Mesodermal cell (in vitro differentiated cells): ENCODE measurements around the gene SEMA3G.

Experiments used
- H3K27ac ChIP-seq: 2 replicates; pipeline ENCODE4 v1.7.0; 2013; ENCODE audit warnings: mild to moderate bottlenecking, low read depth, low read length, moderate library complexity; ENCODE audit not compliant: severe bottlenecking
- H3K36me3 ChIP-seq: 2 replicates; pipeline ENCODE4 v1.7.1; 2013; ENCODE audit warnings: mild to moderate bottlenecking, low read length, moderate library complexity; ENCODE audit not compliant: control insufficient read depth, insufficient read depth
- H3K4me1 ChIP-seq: one replicate; pipeline ENCODE4 v1.7.1; 2013; ENCODE audit warnings: mild to moderate bottlenecking, low read length; ENCODE audit not compliant: insufficient read depth, control insufficient read depth, poor library complexity, severe bottlenecking
- H3K4me3 ChIP-seq: 2 replicates; pipeline ENCODE4 v1.7.0; 2013; ENCODE audit warnings: low read length, control low read depth, mild to moderate bottlenecking; ENCODE audit not compliant: insufficient read depth, poor library complexity, severe bottlenecking; ENCODE audit errors: extremely low read depth
- H3K9me3 ChIP-seq: 2 replicates; pipeline ENCODE4 v1.7.1; 2013; ENCODE audit warnings: mild to moderate bottlenecking, low read length, moderate library complexity; ENCODE audit not compliant: control insufficient read depth
- WGBS, 2 experiments: methylation state at CpG; one replicate each; pipeline ENCODE4 v1.1.5; 2013; ENCODE audit warnings: missing lambda C conversion rate in 2 of 2; ENCODE audit not compliant: insufficient coverage in 2 of 2; 5-methylcytosine and 5-hydroxymethylcytosine counted together

The SEMA3G gene

GRCh38 chr3:52458031-52458760, 13.3 kb upstream of the SEMA3G start:
- H3K4me3 ChIP-seq, result no peak overlapping the region
- no peaks in the 10 kb centered on the region for H3K9me3 ChIP-seq
- peaks cover 65% of the 10 kb centered on the region for H3K36me3 ChIP-seq
- 98 to 100% methylated on average over 5 of the region's 6 CpGs for WGBS, 2 experiments
- H3K27ac ChIP-seq, result no peak overlapping the region
- peaks cover 8% of the 10 kb centered on the region for H3K4me1 ChIP-seq

GRCh38 chr3:52456800-52457183, 11.9 kb upstream of the SEMA3G start:
- peak overlapping the region; percentile 23 for H3K27ac ChIP-seq

GRCh38 chr3:52456169-52456799, 11.4 kb upstream of the SEMA3G start:
- H3K9me3 ChIP-seq, result no peaks in the 10 kb centered on the region
- peaks cover 14% of the 10 kb centered on the region for H3K4me1 ChIP-seq
- H3K4me3 ChIP-seq, result peak overlapping the region; percentile 99
- H3K36me3 ChIP-seq, result peaks cover 47% of the 10 kb centered on the region
- H3K27ac ChIP-seq, result peak overlapping the region; percentile 62
- 0 to 2% methylated on average over 6 to 11 of the region's 13 CpGs for WGBS, 2 experiments

More at GRCh38 chr3:52456800-52457183, 11.9 kb upstream of the SEMA3G start:
- Histone ChIP-seq H3K4me1 (peaks cover 14% of the 10 kb centered on the region), H3K9me3 (no peaks in the 10 kb centered on the region), H3K4me3 (peak overlapping the region; percentile 99), H3K36me3 (peaks cover 51% of the 10 kb centered on the region)
- 95 to 97% methylated on average over 4 of the region's 5 CpGs for WGBS, 2 experiments

GRCh38 chr3:52455283-52456168, 10.6 kb upstream of the SEMA3G start, which contains the start of gene NISCH:
Gene NISCH, plus strand, starts transcription at chr3:52455604. Its CDS starts 38 bp downstream, at chr3:52455642.
- Histone ChIP-seq H3K4me1 (peaks cover 16% of the 10 kb centered on the region), H3K27ac (peak within 1 kb of the TSS; percentile 62), H3K4me3 (peak within 1 kb of the TSS; percentile 99), H3K36me3 (peaks cover 39% of the 10 kb centered on the region), H3K9me3 (no peaks in the 10 kb centered on the region)
- WGBS, 2 experiments, result 2 to 10% methylated on average over 9 to 70 of the region's 86 CpGs

- H3K27ac ChIP-seq, result no peak overlapping the region
- peak overlapping the region; percentile 99 for H3K4me3 ChIP-seq
- H3K9me3 ChIP-seq, result no peaks in the 10 kb centered on the region
- WGBS, 2 experiments, result 90 to 91% methylated on average over 9 to 11 of the region's 11 CpGs
- peaks cover 33% of the 10 kb centered on the region for H3K36me3 ChIP-seq
- H3K4me1 ChIP-seq, result peaks cover 23% of the 10 kb centered on the region
Observed at GRCh38 chr3:52454938-52455282, 10.0 kb upstream of the SEMA3G start.

- Histone ChIP-seq H3K27ac (no peak overlapping the region), H3K4me1 (peaks cover 27% of the 10 kb centered on the region), H3K4me3 (no peak overlapping the region), H3K9me3 (no peaks in the 10 kb centered on the region), H3K36me3 (peaks cover 29% of the 10 kb centered on the region)
- 91 to 92% methylated on average over 7 to 8 of the region's 8 CpGs for WGBS, 2 experiments
Observed at GRCh38 chr3:52454250-52454937, 9.5 kb upstream of the SEMA3G start.

GRCh38 chr3:52453496-52454249, 8.8 kb upstream of the SEMA3G start, which contains the start of gene TNNC1:
Gene TNNC1, minus strand, starts transcription at chr3:52454041. Its CDS starts 26 bp downstream, at chr3:52454015.
- WGBS, 2 experiments, result 41 to 51% methylated on average over 10 to 12 of the region's 16 CpGs
- no peak within 1 kb of the TSS for H3K4me3 ChIP-seq
- peaks cover 22% of the 10 kb centered on the region for H3K36me3 ChIP-seq
- H3K9me3 ChIP-seq, result no peaks in the 10 kb centered on the region
- no peak within 1 kb of the TSS for H3K27ac ChIP-seq
- peaks cover 27% of the 10 kb centered on the region for H3K4me1 ChIP-seq

- no peaks in the 10 kb centered on the region for H3K9me3 ChIP-seq
- no peak overlapping the region for H3K27ac ChIP-seq
- peaks cover 12% of the 10 kb centered on the region for H3K36me3 ChIP-seq
- H3K4me1 ChIP-seq, result peaks cover 27% of the 10 kb centered on the region
- 78 to 82% methylated on average over 9 to 10 of the region's 11 CpGs for WGBS, 2 experiments
- no peak overlapping the region for H3K4me3 ChIP-seq
Observed at GRCh38 chr3:52452570-52453221, 7.8 kb upstream of the SEMA3G start.

- Histone ChIP-seq H3K27ac (no peak overlapping the region), H3K9me3 (no peaks in the 10 kb centered on the region), H3K36me3 (peaks cover 6% of the 10 kb centered on the region), H3K4me3 (no peak overlapping the region), H3K4me1 (peaks cover 27% of the 10 kb centered on the region)
- WGBS, 2 experiments, result 91 to 100% methylated on average over 3 to 5 of the region's 6 CpGs
Observed at GRCh38 chr3:52452126-52452525, 7.2 kb upstream of the SEMA3G start.
